H54 (cell line): ENCODE measurements around the gene KAT7.
A peak's percentile ranks its signal among the peaks of the same experiment; 100 is the strongest.

ENCODE experiments used
- DNase-seq: peaks from one replicate; pipeline ENCODE4 v3.0.0; 2011; ENCODE audit warnings: low spot score, mixed read lengths; ENCODE audit not compliant: insufficient read length
- FAIRE-seq: peaks from 3 replicates; lab custom pipeline; 2011; peaks lifted over from hg19 to GRCh38; lab: Jason Lieb, UNC
- POLR2A ChIP-seq: IDR thresholded peaks from 2 replicates; pipeline ENCODE4 v1.6.1; 2011; ENCODE audit warnings: low read depth, mild to moderate bottlenecking, low read length

KAT7 gene

DNA sequence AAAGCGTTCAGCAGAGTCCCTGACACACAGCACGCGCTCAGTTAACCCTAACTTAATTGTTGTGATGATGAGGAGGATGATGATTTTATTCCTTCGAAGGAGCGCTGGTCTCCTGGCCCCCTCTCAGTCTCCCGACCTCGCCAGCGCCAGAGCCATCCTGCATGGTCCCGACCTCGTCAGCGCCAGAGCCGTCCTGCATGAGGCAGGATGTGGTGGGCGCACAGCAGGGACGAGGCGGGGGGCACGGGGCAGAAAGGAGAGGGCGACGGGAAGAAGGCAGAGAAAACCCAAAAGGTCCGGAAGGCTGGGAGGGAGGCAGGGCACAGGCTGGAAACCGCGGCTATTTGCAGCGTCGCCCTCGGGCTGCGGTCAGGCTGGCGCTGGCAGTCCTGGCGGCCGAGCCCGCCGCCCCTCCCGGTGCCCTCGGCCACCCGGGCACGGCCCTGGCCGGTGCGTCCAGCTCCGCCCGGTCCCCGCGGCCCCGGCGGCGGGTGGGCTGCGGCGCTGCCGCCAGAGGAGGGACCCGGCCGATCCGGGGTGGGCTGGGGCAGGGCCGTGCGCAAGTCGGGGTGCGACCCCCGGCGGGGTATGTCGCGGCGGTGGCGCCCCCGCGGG lies 62.4 kb downstream of the KAT7 start:
- TF ChIP-seq POLR2A = peak; percentile 24; the same call in 1 of the 2 replicates
- DNase-seq (peak; percentile 47), FAIRE-seq (no peak)

DNA sequence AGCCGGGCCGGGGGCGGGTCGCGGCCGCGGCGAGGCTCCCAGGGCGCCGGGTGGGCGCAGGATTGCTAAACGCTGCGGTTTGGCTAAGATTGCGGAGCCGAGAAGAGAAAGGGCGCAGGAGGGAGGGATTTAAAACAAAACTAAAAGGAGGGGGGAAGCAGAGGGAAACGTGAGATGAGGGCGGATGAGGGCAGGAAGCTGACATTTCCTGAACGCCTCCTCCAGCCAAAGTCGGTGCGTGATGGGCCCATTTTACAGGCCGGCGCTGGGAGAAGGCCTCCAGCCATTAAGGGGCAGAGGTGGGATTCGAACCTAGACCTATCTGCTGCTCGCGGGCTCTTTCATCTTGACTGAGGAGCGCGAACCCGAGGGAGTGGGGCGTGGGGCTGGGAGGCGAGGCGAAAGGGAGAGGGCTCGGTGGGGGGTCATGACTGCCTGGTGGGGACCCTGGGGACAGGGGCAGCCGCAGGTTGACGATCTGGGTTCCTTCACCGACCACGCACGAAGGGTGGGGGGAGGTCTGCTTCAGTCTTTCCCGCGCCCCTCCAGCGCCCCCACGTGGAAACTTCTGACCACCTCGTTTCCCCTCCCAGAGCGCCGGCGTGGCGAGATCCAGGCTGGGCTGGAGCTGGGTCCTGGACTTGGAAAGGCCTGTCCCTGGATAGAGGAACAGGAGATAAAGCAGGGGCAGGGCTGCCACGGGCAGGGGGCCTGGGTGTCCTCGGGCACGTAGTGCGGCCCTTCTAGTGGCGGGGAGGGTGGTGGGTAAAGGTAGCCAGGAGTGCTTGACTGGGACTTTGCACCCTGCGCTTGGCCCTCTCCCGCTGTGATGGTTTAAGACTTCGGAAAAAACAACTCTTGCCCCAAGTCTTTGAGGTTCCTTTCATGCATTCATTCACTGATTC lies 63.2 kb downstream of the KAT7 start:
- 0 out of 2 replicates have a peak, but pooled peaks have one; percentile 16 for TF ChIP-seq POLR2A
- DNase-seq (peak; percentile 85), FAIRE-seq (no peak)

DNA sequence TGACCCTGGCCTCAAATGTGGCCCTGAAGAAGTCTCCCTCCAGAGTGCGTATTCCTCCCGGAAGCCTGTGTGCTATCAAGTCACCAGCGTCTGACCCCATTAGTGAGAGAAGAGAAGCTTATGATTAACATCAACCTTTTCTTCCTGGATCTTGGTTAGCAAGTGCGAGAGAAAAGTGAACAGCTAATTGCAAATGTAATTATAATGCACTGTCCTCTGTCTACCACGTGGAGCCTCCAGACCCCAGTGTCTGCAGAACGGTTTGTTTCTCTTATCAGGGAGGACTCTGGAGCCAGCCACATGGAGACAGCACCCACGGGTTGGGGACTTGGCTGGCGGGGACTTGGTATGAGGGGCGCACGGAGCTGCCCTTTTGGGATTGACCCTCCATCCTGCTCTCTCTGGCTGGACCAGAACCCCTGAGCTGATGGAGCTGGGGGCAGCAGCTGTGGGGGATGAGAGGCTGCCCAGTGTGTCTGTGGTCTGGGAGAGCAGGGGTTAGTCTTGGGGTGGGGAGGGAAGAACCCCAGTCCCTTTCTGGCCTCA lies 65.1 kb downstream of the KAT7 start:
- TF ChIP-seq POLR2A = no peak
- FAIRE-seq (no peak), DNase-seq (no peak)

DNA sequence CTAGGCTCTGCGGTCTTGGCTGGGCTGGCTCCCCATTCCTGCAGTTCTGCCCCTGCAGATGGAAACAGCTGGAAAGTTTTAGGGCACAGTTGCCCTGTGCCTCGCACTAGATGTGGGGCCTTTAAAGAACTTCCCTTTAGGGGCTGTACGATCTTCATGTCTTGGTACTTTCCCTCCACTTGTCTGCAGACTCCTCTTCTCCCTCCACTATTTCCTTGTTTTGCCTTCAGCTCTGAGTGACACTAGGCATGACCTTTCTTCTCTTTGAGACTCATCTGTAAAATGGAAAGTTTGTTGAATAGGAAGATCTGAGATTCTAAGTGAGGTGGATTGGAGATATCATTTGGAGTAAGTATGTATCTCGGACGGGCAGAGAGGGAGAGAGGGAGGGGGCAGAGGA lies 65.6 kb downstream of the KAT7 start:
- FAIRE-seq (no peak), DNase-seq (no peak)
- no peak for TF ChIP-seq POLR2A

DNA sequence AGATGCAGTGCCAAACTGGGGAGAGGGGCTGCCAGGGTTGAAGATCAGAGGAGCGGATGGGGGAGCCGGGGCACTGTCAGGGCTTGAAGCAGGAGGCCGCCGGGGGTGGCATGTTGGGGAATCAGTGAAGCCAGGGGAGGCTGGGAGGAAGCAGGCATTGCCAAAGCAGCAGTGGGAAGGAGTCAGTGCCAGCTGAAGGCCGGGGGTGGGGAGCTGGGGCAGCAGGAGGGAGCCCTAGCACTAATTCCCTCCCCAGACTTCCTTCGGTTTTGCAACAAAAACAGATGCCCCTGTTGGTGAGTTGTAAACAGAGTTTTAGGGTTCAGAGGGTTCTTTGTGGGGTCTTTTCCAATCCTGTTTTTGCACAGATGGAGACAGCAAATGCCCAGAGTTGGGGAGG lies 70.3 kb downstream of the KAT7 start:
- DNase-seq (no peak), FAIRE-seq (no peak)
- TF ChIP-seq POLR2A = no peak

DNA sequence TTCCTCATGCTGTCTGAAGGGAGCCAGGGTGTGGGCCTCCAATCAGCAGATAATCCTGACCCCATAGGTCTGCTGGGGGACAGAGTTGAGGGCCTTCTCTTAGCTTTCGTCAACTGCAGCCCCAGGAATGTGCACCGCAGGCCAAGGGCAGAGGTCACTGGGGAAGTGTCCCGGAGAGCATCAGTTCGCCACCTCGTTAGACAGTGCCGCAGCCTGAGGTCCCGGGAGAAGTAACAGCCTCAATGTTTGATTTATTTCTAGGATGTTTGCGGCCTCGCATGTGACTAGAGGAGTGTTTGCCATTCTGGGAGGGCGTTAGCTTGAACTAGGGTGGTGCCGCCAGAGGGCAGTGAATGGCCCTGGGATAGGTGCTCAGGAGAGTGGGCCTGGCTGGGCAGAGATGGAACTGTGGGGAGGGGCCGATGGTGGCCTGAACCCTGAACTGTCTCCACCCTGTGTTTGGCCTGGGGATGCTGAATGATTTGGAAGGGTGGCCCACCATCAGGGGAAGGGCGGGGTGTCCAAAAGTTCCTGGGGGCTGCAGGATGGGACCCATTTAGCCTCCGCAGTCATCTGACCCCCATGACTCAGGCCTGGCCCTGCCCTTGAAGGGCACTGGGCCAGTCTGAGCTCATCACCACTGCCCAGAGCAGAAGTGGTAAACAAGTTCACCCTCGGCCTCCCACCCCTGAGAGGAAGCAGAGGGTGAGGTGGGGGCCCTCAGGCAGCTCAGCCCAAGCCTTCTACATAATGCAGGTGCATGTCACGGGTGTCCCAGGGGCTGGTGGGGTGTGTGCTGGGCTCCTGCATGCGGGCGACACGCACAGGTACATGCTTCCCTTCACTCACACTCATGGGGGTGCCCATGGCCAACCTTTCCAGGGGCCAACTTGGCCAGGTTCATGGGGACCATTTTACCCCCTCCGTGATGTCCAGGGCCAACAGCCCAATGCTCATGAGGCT lies 71.8 kb downstream of the KAT7 start:
- no peak for TF ChIP-seq POLR2A
- FAIRE-seq (no peak), DNase-seq (peak; percentile 53)

DNA sequence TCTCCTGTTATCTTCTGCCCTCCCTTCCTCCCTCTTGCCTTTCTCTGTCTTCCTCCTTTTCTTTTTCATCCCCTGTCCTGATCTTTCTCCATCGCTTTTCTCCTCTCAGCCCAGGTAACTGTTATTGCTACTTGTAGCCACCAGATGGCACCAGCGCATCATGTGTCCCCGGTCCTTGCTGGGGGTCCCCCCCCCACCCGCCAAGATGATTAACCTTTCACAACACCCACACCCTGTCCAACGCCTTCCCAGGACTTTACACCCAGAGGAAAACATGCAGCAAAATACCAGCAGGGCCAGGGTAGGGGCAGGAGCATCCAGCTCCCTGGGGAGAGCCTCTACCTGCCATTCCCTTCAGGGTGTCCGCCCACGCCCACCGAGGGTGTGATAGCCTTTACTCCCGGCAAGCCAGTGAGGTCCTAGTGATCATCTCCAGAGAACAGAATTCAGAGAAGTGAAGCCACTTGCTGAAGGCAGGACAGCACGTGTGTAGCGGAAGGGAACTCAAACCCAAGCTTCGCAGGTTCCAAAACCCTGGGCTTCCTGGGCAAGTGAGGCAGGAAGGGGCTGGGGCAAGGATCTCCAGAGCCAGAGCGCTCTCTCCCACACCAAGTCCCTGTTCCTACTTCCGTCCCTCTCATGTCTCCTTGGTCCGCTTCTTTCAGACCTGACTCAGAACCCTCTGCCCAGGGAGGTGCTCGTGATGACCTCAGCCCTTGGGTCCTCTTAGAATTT lies 72.8 kb downstream of the KAT7 start:
- DNase-seq (peak; percentile 76), FAIRE-seq (peak; percentile 53)
- TF ChIP-seq POLR2A = no peak

DNA sequence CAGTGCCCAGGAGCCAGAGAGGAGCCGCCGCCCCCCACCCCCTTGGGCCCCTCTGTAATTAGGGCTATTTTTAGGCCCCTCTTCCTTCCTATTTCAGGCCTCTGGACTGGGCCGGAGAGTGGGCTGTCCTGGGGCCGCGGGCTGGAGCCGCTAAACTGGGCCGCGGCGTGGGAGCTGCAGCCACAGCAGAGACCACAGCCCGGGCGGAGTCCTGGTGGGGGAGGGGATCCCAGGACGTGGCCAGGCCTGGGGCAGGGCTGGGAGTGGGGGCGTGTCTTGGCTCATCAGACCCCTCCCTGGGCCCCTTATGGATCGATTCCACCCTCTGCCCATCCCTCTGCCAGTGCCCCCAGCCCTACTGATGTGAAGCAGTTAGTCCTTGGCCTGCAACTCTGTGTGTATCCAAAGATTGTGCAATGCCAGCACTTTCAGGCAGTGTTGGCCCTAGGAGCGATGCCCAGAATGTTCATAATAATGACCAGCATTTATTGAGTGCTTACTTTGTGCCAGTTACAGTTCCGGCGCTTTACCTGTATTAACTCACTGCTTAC lies 74.4 kb downstream of the KAT7 start:
- TF ChIP-seq POLR2A = no peak
- FAIRE-seq (no peak), DNase-seq (no peak)

DNA sequence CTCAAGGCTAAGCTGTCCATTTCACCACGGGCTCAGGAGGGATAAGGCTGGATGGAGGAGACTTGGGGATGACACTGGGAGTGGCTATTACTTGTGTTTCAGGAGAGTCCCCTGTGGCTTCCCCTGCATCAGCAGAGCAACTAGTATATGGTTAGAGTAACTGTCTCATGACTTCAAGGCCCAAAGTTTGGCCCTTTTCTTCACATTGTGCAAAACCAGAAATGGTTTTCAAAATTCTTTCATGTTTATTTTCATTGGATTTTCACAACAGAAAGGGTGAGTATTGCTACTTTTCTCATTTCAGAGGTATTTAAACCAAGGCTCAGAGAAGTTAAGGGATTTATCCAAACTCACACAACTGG lies 77.5 kb downstream of the KAT7 start:
- TF ChIP-seq POLR2A = no peak
- FAIRE-seq = no peak
- no peak for DNase-seq

DNA sequence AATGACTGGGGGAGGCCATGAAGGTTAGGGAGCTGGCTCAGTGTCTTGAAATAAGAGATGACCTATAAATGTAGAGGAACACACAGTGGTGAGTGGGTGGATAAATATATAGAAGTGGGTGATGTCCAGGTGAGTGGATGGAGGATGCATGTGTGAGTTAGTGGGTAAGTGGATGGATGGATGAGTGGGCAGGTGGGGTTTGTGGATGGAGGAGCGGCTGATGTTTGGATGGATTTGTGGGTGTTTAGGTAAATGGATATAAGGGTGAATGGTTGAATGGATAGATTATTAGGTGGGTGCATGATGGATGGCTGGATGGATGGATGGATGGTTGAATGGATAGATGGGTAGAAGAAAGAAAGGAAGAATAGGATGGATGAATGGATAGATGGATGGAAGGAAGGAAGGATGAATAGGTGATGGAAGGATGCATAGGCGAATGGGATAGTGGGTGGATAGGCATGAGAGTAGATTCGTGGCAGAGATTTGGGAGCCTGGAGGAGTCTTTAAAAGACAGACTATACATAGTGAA lies 78.5 kb downstream of the KAT7 start:
- DNase-seq (no peak), FAIRE-seq (no peak)
- no peak for TF ChIP-seq POLR2A

DNA sequence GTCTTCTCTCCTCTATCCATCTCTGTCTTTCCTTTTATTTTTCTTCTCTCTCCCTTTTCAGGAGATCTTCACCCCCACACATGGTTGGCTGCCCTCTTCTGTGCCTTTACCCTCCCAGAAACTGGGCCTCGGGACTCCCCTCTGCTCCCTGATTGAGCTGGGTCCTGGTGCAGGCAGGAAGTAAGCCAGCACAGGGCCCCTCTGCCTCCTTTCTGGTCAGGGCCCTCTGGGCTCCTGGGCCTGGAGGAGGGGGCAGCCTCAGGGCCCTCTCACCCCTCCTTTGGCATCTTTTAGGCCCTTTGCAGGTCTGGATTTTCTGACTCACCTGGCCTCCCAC lies 80.5 kb downstream of the KAT7 start:
- FAIRE-seq (no peak), DNase-seq (no peak)
- TF ChIP-seq POLR2A = no peak

DNA sequence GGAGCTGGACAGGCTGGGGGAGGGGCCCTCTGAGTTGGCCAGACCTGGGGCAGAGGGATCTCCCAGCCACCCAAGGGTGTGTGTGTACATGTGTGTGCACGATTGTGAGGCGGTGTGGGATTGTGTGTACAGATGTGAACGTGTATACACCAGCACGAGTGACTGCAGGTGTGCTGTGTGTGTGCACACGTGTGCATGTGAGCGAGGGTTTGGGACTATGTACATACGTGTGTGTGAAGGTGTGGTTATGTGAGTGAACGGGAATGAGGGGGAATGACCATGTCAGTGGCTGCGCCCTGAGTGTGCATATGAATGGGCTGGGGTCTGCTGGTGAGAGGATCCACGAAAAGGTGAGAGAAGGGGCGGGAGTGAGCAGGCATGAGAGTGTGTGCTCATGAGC lies 81.8 kb downstream of the KAT7 start:
- DNase-seq (no peak), FAIRE-seq (no peak)
- no peak for TF ChIP-seq POLR2A
